Caco-2 (cell line): ENCODE data around the gene TMA16. TPM values are rescaled to one million over a fixed set of nuclear protein-coding genes. Genes with fewer than 3 reads are reported as not detected.

Experiments
- BruUV-seq: library from RNA; stranded (reverse); fragments of 400-500 nt; replicated peaks from 2 replicates; lab custom pipeline; 2021; lab: Mats Ljungman, UMichigan
- CTCF ChIA-PET: fragments of 300-600 bp; sonication (Branson Sonifier 250); formaldehyde crosslinking; loops from one replicate; lab custom pipeline; 2022; ENCODE audit warnings: antibody characterized with exemption; lab: Charles Lee
- POLR2A ChIA-PET: fragments of 300-600 bp; sonication (Branson Sonifier 250); formaldehyde crosslinking; loops from one replicate; lab custom pipeline; 2022; ENCODE audit warnings: antibody characterized with exemption; lab: Charles Lee
- DNase-seq, 2 experiments: peaks; one replicate each; pipeline versions ENCODE4 v3.0.0 to v3.0.0-alpha.2; 2020 to 2022
- H3K27me3 ChIP-seq: replicated peaks from 2 replicates; pipeline ENCODE4 v1.6.0; 2011; ENCODE audit warnings: low read length; ENCODE audit not compliant: control insufficient read depth, insufficient read depth
- H3K36me3 ChIP-seq: 2 replicates; pipeline ENCODE4 v1.5.1; 2011; ENCODE audit warnings: low read length; ENCODE audit not compliant: control insufficient read depth, insufficient read depth
- H3K4me1 ChIP-seq: fragments of 250-450 bp; sonication (Bioruptor Pico); 2 replicates; pipeline ENCODE4 v1.5.1; 2020; ENCODE audit warnings: mild to moderate bottlenecking
- H3K4me3 ChIP-seq: 2 replicates; pipeline ENCODE4 v1.5.1; 2011; ENCODE audit warnings: low read depth, mild to moderate bottlenecking, control low read depth, low read length
- H3K9me3 ChIP-seq: fragments of 250-450 bp; sonication (Bioruptor Pico); 2 replicates; pipeline ENCODE4 v1.5.1; 2020; ENCODE audit warnings: mild to moderate bottlenecking, moderate library complexity
- H3K27ac Mint-ChIP-seq: one replicate; pipeline ENCODE4 v1.8.0; 2022; ENCODE audit warnings: mixed read lengths; ENCODE audit not compliant: unreplicated experiment
- H3K27me3 Mint-ChIP-seq: one replicate; pipeline ENCODE4 v1.8.0; 2022; ENCODE audit warnings: mixed read lengths; ENCODE audit not compliant: insufficient read depth, unreplicated experiment
- H3K36me3 Mint-ChIP-seq: one replicate; pipeline ENCODE4 v1.8.0; 2022; ENCODE audit warnings: mild to moderate bottlenecking, mixed read lengths; ENCODE audit not compliant: insufficient read depth, unreplicated experiment
- H3K4me1 Mint-ChIP-seq: one replicate; pipeline ENCODE4 v1.8.0; 2022; ENCODE audit warnings: low read depth, mixed read lengths; ENCODE audit not compliant: unreplicated experiment
- H3K4me3 Mint-ChIP-seq: one replicate; pipeline ENCODE4 v1.8.0; 2022; ENCODE audit warnings: mild to moderate bottlenecking, moderate library complexity, mixed read lengths; ENCODE audit not compliant: unreplicated experiment
- H3K9me3 Mint-ChIP-seq: one replicate; pipeline ENCODE4 v1.8.0; 2022; ENCODE audit warnings: mixed read lengths; ENCODE audit not compliant: unreplicated experiment
- CTCF ChIP-seq, 2 experiments: fragments of 200-600 bp in 1 of 2; IDR thresholded peaks; 1 replicate in 1 of 2; 2 replicates in 1 of 2; pipeline versions ENCODE4 v1.5.1 to v1.8.0; 2011 to 2022; ENCODE audit warnings: antibody characterized with exemption in 1 of 2, control low read depth in 1 of 2, inconsistent platforms in 1 of 2, low read depth in 1 of 2, low read length in 1 of 2, mild to moderate bottlenecking in 1 of 2, moderate library complexity in 1 of 2; ENCODE audit not compliant: insufficient read depth in 1 of 2, severe bottlenecking in 1 of 2, unreplicated experiment in 1 of 2
- intact Hi-C: fragments of 100-400 bp; cut with micrococcal nuclease; formaldehyde crosslinking; loops from one replicate; pipeline ENCODE4 v1.10.0; 2022; ENCODE audit not compliant: unreplicated experiment
- total RNA-seq: library from RNA; stranded (reverse); gene quantifications from 2 replicates; pipeline ENCODE4 v1.2.3, GENCODE V29; 2022

Gene TMA16
- total RNA-seq, 1 experiment from 2014 or later = 31.1 TPM

DNA sequence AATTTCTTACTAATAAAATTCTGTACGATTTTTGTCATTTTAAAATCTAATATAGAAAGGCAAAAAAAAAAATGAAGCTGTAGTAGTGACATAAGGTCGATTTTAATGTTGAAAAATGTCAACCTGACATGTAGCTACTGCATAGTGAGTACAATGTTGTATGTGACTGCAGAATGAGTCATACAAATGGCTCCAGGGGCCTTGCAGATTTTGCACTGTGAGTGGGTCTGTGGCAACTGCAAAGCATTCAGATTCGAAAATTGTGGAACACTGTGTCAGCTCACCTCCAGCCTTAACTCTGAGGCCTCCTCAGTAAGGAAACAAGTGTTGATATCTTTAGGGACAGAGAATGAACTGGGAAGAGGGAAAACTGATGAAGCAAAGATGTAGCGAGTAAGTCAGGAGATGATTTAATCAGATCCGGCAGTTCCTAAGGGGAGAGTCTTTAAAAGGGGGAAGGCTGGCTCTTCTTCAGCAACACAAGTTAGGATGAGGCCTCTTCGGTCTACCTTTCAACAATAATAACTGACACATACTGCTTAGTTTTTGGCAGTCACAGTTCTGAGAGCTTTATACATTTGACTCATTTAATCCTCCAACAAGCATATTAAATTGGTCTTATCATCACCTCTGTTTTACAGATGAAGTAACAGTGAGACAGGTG, 45.8 kb upstream of the TMA16 start:
- no TSS peak for BruUV-seq
- Mint-ChIP-seq H3K4me1 (no peaks in the 10 kb centered on the region), H3K27me3 (peaks cover 3% of the 10 kb centered on the region), H3K4me3 (no peak overlapping the region), H3K9me3 (no peaks in the 10 kb centered on the region), H3K27ac (no peak overlapping the region), H3K36me3 (no peaks in the 10 kb centered on the region)
- Histone ChIP-seq H3K9me3 (no peaks in the 10 kb centered on the region), H3K4me3 (no peak overlapping the region), H3K27me3 (no peaks in the 10 kb centered on the region), H3K4me1 (no peaks in the 10 kb centered on the region), H3K36me3 (no peaks in the 10 kb centered on the region)
- intact Hi-C loops = no loop called here
- no peak for DNase-seq
- POLR2A ChIA-PET = no interaction called here
- TF ChIP-seq CTCF (IDR thresholded peaks at IDR 0.05; ENCODE audit: insufficient read depth in 1 of 2, low read depth in 1 of 2, low read length in 1 of 2, severe bottlenecking in 1 of 2, unreplicated experiment in 1 of 2) = no peak
- CTCF ChIA-PET = no interaction called here

- no peak for DNase-seq
- Histone ChIP-seq H3K9me3 (no peaks in the 10 kb centered on the region), H3K27me3 (no peaks in the 10 kb centered on the region), H3K4me3 (no peak overlapping the region), H3K4me1 (no peaks in the 10 kb centered on the region), H3K36me3 (no peaks in the 10 kb centered on the region)
- ChIA-PET POLR2A (no interaction called here), CTCF (no interaction called here)
- Mint-ChIP-seq H3K4me3 (no peak overlapping the region), H3K27me3 (peaks cover 8% of the 10 kb centered on the region), H3K36me3 (no peaks in the 10 kb centered on the region), H3K27ac (no peak overlapping the region), H3K9me3 (no peaks in the 10 kb centered on the region), H3K4me1 (no peaks in the 10 kb centered on the region)
- intact Hi-C loops = no loop called here
- no peak for TF ChIP-seq CTCF (IDR thresholded peaks at IDR 0.05; ENCODE audit: insufficient read depth in 1 of 2, low read depth in 1 of 2, low read length in 1 of 2, severe bottlenecking in 1 of 2, unreplicated experiment in 1 of 2)
- no TSS peak for BruUV-seq
Measured at GRCh38 chr4:163462556-163462955, 31.9 kb upstream of the TMA16 start.

- BruUV-seq = no TSS peak
- Mint-ChIP-seq H3K9me3 (no peaks in the 10 kb centered on the region), H3K4me1 (no peaks in the 10 kb centered on the region), H3K36me3 (no peaks in the 10 kb centered on the region), H3K4me3 (no peak overlapping the region), H3K27me3 (peaks cover 4% of the 10 kb centered on the region), H3K27ac (no peak overlapping the region)
- ChIA-PET POLR2A (no interaction called here), CTCF (interaction anchor here (0.8 kb wide), 1 partner anchor 83 kb away, joined by 3 read pairs; no protein-coding TSS in a partner anchor)
- Histone ChIP-seq H3K27me3 (no peaks in the 10 kb centered on the region), H3K4me1 (no peaks in the 10 kb centered on the region), H3K9me3 (no peaks in the 10 kb centered on the region), H3K4me3 (no peak overlapping the region), H3K36me3 (no peaks in the 10 kb centered on the region)
- intact Hi-C loops = no loop called here
- TF ChIP-seq CTCF (IDR thresholded peaks at IDR 0.05; ENCODE audit: insufficient read depth in 1 of 2, low read depth in 1 of 2, low read length in 1 of 2, severe bottlenecking in 1 of 2, unreplicated experiment in 1 of 2) = no peak
- no peak for DNase-seq
Measured at GRCh38 chr4:163467082-163467770, 27.3 kb upstream of the TMA16 start.
